Neural cell (in vitro differentiated cells): ENCODE data around the gene ZNF516. TPM values are rescaled to one million over a fixed set of nuclear protein-coding genes. Genes with fewer than 3 reads are reported as not detected.

Experiments
- H2AFZ ChIP-seq: fragments of 200-600, 300-800 bp; sonication (generic), shearing (Covaris generic); 2 replicates; pipeline ENCODE4 v1.6.0; 2014; ENCODE audit warnings: low read depth, mild to moderate bottlenecking, antibody characterized with exemption, low read length, moderate library complexity
- H3F3A ChIP-seq: fragments of 200-600 bp; shearing (Covaris generic); 2 replicates; pipeline ENCODE4 v1.6.1; 2016; ENCODE audit warnings: mild to moderate bottlenecking, moderate library complexity, mixed read lengths, antibody characterized with exemption, low read length; ENCODE audit not compliant: insufficient read depth, poor library complexity, severe bottlenecking
- H3K27ac ChIP-seq: fragments of 200-600, 300-800 bp; sonication (generic), shearing (Covaris generic); 2 replicates; pipeline ENCODE4 v1.5.1; 2014; ENCODE audit warnings: mild to moderate bottlenecking, low read length, moderate library complexity
- H3K27me3 ChIP-seq: fragments of 300-800, 200-600 bp; sonication (generic), shearing (Covaris generic); 2 replicates; pipeline ENCODE4 v1.6.0; 2014; ENCODE audit warnings: mild to moderate bottlenecking, low read depth, low read length, moderate library complexity; ENCODE audit not compliant: insufficient read depth
- H3K36me3 ChIP-seq: fragments of 300-800, 200-600 bp; sonication (generic), shearing (Covaris generic); 2 replicates; pipeline ENCODE4 v1.5.1; 2014; ENCODE audit warnings: mild to moderate bottlenecking, antibody characterized with exemption, low read length, moderate library complexity; ENCODE audit not compliant: insufficient read depth
- H3K4me2 ChIP-seq: fragments of 300-800, 200-600 bp; sonication (generic), shearing (Covaris generic); 2 replicates; pipeline ENCODE4 v1.6.0; 2014; ENCODE audit warnings: mild to moderate bottlenecking, low read length
- H3K4me3 ChIP-seq: fragments of 300-800, 200-600 bp; sonication (generic), shearing (Covaris generic); 2 replicates; pipeline ENCODE4 v1.5.1; 2014; ENCODE audit warnings: mild to moderate bottlenecking, low read length, moderate library complexity
- H3K79me2 ChIP-seq: fragments of 200-600 bp; shearing (Covaris generic); replicated peaks from 2 replicates; pipeline ENCODE4 v1.6.0; 2014; ENCODE audit warnings: mild to moderate bottlenecking, low read length, moderate library complexity; ENCODE audit not compliant: insufficient read depth
- H3K9ac ChIP-seq: fragments of 300-800, 200-600 bp; sonication (generic), shearing (Covaris generic); 2 replicates; pipeline ENCODE4 v1.6.1; 2016; ENCODE audit warnings: mild to moderate bottlenecking, low read length, mixed read lengths
- H3K9me2 ChIP-seq: fragments of 200-600 bp; shearing (Covaris generic); 2 replicates; pipeline ENCODE4 v1.6.1; 2016; ENCODE audit warnings: mild to moderate bottlenecking, low read length, mixed read lengths; ENCODE audit not compliant: insufficient read depth
- H3K9me3 ChIP-seq: fragments of 200-600, 300-800 bp; sonication (generic), shearing (Covaris generic); 2 replicates; pipeline ENCODE4 v1.6.1; 2016; ENCODE audit warnings: mild to moderate bottlenecking, mixed run types, low read length, moderate library complexity, mixed read lengths
- H4K20me1 ChIP-seq: fragments of 200-600 bp; shearing (Covaris generic); 2 replicates; pipeline ENCODE4 v1.6.1; 2016; ENCODE audit warnings: mild to moderate bottlenecking, mixed run types; ENCODE audit not compliant: insufficient read depth
- EP300 ChIP-seq: fragments of 450-650 bp; conservative IDR thresholded peaks from 2 replicates; pipeline ENCODE4 v1.6.1; 2014; ENCODE audit warnings: antibody characterized with exemption, mild to moderate bottlenecking, moderate library complexity; ENCODE audit not compliant: poor library complexity, severe bottlenecking
- EZH2 ChIP-seq: fragments of 200-600, 300-800 bp; shearing (Covaris generic), sonication (generic); IDR thresholded peaks from 2 replicates; pipeline ENCODE4 v1.6.1; 2014; ENCODE audit warnings: antibody characterized with exemption, low read length, borderline replicate concordance, mild to moderate bottlenecking; ENCODE audit not compliant: insufficient read depth, poor library complexity, severe bottlenecking
- MXI1 ChIP-seq: fragments of 450-650 bp; conservative IDR thresholded peaks from 2 replicates; pipeline ENCODE4 v1.6.1; 2014; ENCODE audit warnings: antibody characterized with exemption, mild to moderate bottlenecking; ENCODE audit not compliant: poor library complexity, severe bottlenecking
- POLR2AphosphoS5 ChIP-seq: IDR thresholded peaks from 2 replicates; pipeline ENCODE4 v1.6.1; 2012
- RAD21 ChIP-seq: fragments of 450-650 bp; conservative IDR thresholded peaks from 2 replicates; pipeline ENCODE4 v1.6.1; 2014; ENCODE audit warnings: antibody characterized with exemption, mild to moderate bottlenecking, moderate library complexity
- SMC3 ChIP-seq: fragments of 450-650 bp; conservative IDR thresholded peaks from 2 replicates; pipeline ENCODE4 v1.6.1; 2014; ENCODE audit warnings: antibody characterized with exemption, mild to moderate bottlenecking, moderate library complexity; ENCODE audit not compliant: poor library complexity
- TAF1 ChIP-seq: IDR thresholded peaks from 2 replicates; pipeline ENCODE4 v1.6.1; 2012; ENCODE audit warnings: low read depth
- polyA plus RNA-seq: library from polyadenylated mRNA; depleted of rRNA; stranded (reverse); fragments of >200 nt; gene quantifications from 2 replicates; pipeline ENCODE4 v1.2.3, GENCODE V29; 2014
- TF ChIP-seq, protein P1 (sequence below): fragments of 450-650 bp; IDR thresholded peaks from 2 replicates; pipeline ENCODE4 v1.5.1; 2014; ENCODE audit warnings: antibody characterized with exemption, mild to moderate bottlenecking, moderate library complexity; ENCODE audit not compliant: poor library complexity, severe bottlenecking
- TF ChIP-seq, protein P2 (sequence below): IDR thresholded peaks from 2 replicates; pipeline ENCODE4 v1.6.1; 2012; ENCODE audit warnings: borderline replicate concordance

The ZNF516 gene
- polyA plus RNA-seq, 1 donor from 2014 or later: 11.5 TPM

DNA sequence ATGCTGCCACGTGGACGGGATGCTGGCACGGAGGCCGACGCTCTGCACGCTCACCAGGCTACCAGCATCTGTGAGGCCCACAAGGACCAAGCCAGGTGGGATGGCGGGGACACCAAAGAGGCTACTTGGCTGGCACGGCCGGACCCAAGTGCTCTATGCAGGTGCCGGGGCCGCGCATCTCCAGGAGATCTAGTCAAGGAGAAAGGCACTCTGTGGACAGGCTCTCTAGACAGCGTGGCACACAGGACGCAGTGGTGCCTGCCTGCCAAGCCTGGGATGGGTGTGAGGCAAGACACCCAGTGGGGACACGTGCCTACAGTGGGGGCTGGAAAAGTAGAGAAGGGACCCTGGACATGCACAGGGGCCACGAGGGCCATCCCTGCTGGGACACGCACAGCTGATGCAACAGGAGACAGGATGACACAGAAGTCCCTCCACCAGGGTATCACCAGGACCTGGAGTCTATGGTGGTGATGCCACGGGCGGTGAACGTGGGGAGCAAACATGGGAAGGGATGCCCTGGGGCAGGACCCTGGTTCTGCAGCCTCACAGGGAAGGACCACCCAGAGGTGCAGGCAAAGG is 28.5 kb downstream of the ZNF516 start:
- no peaks in the 10 kb centered on the region for H3F3A ChIP-seq
- no peak for TF ChIP-seq SMC3
- TF ChIP-seq EZH2: no peak
- no peak for TF ChIP-seq TAF1
- TF ChIP-seq MXI1: no peak
- TF ChIP-seq, protein P1, sequence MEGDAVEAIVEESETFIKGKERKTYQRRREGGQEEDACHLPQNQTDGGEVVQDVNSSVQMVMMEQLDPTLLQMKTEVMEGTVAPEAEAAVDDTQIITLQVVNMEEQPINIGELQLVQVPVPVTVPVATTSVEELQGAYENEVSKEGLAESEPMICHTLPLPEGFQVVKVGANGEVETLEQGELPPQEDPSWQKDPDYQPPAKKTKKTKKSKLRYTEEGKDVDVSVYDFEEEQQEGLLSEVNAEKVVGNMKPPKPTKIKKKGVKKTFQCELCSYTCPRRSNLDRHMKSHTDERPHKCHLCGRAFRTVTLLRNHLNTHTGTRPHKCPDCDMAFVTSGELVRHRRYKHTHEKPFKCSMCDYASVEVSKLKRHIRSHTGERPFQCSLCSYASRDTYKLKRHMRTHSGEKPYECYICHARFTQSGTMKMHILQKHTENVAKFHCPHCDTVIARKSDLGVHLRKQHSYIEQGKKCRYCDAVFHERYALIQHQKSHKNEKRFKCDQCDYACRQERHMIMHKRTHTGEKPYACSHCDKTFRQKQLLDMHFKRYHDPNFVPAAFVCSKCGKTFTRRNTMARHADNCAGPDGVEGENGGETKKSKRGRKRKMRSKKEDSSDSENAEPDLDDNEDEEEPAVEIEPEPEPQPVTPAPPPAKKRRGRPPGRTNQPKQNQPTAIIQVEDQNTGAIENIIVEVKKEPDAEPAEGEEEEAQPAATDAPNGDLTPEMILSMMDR: no peak
- TF ChIP-seq POLR2AphosphoS5: no peak
- TF ChIP-seq EP300: no peak
- TF ChIP-seq RAD21: no peak
- TF ChIP-seq, protein P2, sequence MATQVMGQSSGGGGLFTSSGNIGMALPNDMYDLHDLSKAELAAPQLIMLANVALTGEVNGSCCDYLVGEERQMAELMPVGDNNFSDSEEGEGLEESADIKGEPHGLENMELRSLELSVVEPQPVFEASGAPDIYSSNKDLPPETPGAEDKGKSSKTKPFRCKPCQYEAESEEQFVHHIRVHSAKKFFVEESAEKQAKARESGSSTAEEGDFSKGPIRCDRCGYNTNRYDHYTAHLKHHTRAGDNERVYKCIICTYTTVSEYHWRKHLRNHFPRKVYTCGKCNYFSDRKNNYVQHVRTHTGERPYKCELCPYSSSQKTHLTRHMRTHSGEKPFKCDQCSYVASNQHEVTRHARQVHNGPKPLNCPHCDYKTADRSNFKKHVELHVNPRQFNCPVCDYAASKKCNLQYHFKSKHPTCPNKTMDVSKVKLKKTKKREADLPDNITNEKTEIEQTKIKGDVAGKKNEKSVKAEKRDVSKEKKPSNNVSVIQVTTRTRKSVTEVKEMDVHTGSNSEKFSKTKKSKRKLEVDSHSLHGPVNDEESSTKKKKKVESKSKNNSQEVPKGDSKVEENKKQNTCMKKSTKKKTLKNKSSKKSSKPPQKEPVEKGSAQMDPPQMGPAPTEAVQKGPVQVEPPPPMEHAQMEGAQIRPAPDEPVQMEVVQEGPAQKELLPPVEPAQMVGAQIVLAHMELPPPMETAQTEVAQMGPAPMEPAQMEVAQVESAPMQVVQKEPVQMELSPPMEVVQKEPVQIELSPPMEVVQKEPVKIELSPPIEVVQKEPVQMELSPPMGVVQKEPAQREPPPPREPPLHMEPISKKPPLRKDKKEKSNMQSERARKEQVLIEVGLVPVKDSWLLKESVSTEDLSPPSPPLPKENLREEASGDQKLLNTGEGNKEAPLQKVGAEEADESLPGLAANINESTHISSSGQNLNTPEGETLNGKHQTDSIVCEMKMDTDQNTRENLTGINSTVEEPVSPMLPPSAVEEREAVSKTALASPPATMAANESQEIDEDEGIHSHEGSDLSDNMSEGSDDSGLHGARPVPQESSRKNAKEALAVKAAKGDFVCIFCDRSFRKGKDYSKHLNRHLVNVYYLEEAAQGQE: no peak
- no peaks in the 10 kb centered on the region for H3K27me3 ChIP-seq
- peaks cover 70% of the 10 kb centered on the region for H3K79me2 ChIP-seq
- no peaks in the 10 kb centered on the region for H3K9me3 ChIP-seq
- H3K4me3 ChIP-seq: no peak overlapping the region
- no peak overlapping the region for H3K4me2 ChIP-seq
- no peaks in the 10 kb centered on the region for H3K9me2 ChIP-seq
- H3K36me3 ChIP-seq: no peaks in the 10 kb centered on the region
- no peak overlapping the region for H2AFZ ChIP-seq
- H3K9ac ChIP-seq: no peak overlapping the region
- no peak overlapping the region for H3K27ac ChIP-seq
- no peaks in the 10 kb centered on the region for H4K20me1 ChIP-seq

GRCh38 chr18:76465630-76466409 is 29.2 kb downstream of the ZNF516 start:
- no peak overlapping the region for H3K9ac ChIP-seq
- H3K4me2 ChIP-seq: no peak overlapping the region
- peaks cover 69% of the 10 kb centered on the region for H3K79me2 ChIP-seq
- no peaks in the 10 kb centered on the region for H3F3A ChIP-seq
- H2AFZ ChIP-seq: no peak overlapping the region
- no peaks in the 10 kb centered on the region for H3K27me3 ChIP-seq
- H3K27ac ChIP-seq: no peak overlapping the region
- H3K9me3 ChIP-seq: no peaks in the 10 kb centered on the region
- no peak overlapping the region for H3K4me3 ChIP-seq
- no peaks in the 10 kb centered on the region for H3K36me3 ChIP-seq
- H3K9me2 ChIP-seq: no peaks in the 10 kb centered on the region
- no peaks in the 10 kb centered on the region for H4K20me1 ChIP-seq
- TF ChIP-seq MXI1 (no peak), RAD21 (no peak), EP300 (no peak)
